SK-N-MC (cell line): ENCODE measurements around the gene HMOX1.

Experiments
- EZH2 ChIP-seq: fragments of 200-600 bp; sonication (generic); IDR thresholded peaks from one replicate; pipeline ENCODE4 v1.6.1; 2017; ENCODE audit warnings: antibody characterized with exemption
- FOXP2 ChIP-seq: optimal IDR thresholded peaks from 2 replicates; pipeline ENCODE3; 2011; ENCODE audit warnings: mild to moderate bottlenecking, moderate library complexity; ENCODE audit not compliant: insufficient read depth; ENCODE audit errors: extremely low read length, control extremely low read depth
- POLR2AphosphoS5 ChIP-seq: IDR thresholded peaks from 2 replicates; pipeline ENCODE4 v1.6.1; 2012; ENCODE audit warnings: mild to moderate bottlenecking, low read depth, low read length, borderline replicate concordance

- no peak for TF ChIP-seq EZH2
- no peak for TF ChIP-seq POLR2AphosphoS5
- TF ChIP-seq FOXP2, result no peak
Observed at GRCh38 chr22:35384527-35384926, 3.6 kb downstream of the HMOX1 start.
